Fibroblast of mammary gland (primary cell): ENCODE measurements around the gene AGAP2.

Experiments
- DNase-seq: peaks from one replicate; pipeline ENCODE4 v3.0.0-alpha.2; 2010; ENCODE audit warnings: low read depth
- H3K4me3 ChIP-seq: 2 replicates; pipeline ENCODE4 v1.5.1; 2011; ENCODE audit warnings: low read depth, mild to moderate bottlenecking, low read length, moderate library complexity; ENCODE audit not compliant: control insufficient read depth
- TF ChIP-seq, protein P1 (sequence below): conservative IDR thresholded peaks from 2 replicates; pipeline ENCODE4 v1.5.1; 2011; ENCODE audit warnings: low read depth, low read length, inconsistent platforms; ENCODE audit not compliant: control insufficient read depth, insufficient read depth

The AGAP2 gene

DNA sequence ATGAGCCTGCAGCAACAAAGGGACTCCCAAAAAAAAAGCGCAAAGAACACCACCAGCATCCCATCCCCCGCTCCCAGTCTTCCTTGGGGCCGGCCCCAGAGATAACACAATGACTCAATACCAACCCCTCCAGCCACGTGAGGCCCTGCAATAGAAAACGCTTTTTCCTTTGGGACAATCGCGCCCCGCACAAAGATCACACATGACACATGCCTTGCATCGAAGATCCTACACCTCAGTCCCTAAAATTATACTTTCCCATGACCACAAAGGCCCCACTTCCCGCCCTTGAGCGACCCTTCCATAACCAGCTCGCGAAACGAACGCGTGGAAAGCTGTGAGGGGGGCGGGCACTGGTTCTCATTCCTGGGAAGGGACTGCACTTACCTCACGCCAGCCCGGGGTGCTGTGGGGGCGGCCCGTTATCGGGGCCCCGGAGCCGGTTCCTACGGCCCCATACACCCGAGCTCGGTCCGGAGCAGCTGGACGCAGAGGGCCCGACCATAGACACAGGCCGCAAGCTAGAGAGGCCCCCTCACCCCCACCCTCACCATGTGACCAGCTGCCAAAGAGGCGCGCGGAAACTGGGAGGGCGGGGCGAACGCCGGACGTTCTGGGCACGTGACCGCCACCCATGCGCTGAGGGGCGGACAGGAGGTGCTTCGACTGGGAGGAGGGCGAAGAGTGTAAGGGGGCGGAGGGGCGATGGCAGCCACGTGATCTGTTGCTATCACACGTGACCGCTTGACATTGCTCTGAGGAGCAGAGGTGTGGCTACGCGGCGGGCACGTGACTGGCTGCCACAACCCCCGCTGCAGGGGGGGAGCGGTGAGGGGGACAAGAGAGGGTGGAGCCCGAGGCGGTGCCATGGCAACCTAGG, 13.5 kb upstream of the AGAP2 start, which contains the start of gene CDK4:
Gene CDK4, minus strand, starts transcription at position 523 of the 880 bp plus-strand sequence. CDS start 593 bp downstream, outside the sequence.
- peak within 1 kb of the TSS; percentile 89 for H3K4me3 ChIP-seq
- DNase-seq: peak; percentile 99
- TF ChIP-seq, protein P1, sequence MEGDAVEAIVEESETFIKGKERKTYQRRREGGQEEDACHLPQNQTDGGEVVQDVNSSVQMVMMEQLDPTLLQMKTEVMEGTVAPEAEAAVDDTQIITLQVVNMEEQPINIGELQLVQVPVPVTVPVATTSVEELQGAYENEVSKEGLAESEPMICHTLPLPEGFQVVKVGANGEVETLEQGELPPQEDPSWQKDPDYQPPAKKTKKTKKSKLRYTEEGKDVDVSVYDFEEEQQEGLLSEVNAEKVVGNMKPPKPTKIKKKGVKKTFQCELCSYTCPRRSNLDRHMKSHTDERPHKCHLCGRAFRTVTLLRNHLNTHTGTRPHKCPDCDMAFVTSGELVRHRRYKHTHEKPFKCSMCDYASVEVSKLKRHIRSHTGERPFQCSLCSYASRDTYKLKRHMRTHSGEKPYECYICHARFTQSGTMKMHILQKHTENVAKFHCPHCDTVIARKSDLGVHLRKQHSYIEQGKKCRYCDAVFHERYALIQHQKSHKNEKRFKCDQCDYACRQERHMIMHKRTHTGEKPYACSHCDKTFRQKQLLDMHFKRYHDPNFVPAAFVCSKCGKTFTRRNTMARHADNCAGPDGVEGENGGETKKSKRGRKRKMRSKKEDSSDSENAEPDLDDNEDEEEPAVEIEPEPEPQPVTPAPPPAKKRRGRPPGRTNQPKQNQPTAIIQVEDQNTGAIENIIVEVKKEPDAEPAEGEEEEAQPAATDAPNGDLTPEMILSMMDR: no peak

DNA sequence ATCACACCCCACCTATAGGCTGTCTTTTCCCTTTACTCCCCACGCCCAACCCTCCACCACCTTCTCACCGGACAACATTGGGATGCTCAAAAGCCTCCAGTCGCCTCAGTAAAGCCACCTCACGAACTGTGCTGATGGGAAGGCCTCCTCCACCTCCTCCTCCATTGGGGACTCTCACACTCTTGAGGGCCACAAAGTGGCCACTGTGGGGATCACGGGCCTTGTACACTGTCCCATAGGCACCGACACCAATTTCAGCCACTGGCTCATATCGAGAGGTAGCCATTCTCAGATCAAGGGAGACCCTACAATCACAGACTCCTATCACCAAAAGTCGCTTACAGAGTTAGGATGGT, 12.9 kb upstream of the AGAP2 start:
- H3K4me3 ChIP-seq: peak overlapping the region; percentile 89
- no peak for DNase-seq
- TF ChIP-seq, protein P1: no peak

DNA sequence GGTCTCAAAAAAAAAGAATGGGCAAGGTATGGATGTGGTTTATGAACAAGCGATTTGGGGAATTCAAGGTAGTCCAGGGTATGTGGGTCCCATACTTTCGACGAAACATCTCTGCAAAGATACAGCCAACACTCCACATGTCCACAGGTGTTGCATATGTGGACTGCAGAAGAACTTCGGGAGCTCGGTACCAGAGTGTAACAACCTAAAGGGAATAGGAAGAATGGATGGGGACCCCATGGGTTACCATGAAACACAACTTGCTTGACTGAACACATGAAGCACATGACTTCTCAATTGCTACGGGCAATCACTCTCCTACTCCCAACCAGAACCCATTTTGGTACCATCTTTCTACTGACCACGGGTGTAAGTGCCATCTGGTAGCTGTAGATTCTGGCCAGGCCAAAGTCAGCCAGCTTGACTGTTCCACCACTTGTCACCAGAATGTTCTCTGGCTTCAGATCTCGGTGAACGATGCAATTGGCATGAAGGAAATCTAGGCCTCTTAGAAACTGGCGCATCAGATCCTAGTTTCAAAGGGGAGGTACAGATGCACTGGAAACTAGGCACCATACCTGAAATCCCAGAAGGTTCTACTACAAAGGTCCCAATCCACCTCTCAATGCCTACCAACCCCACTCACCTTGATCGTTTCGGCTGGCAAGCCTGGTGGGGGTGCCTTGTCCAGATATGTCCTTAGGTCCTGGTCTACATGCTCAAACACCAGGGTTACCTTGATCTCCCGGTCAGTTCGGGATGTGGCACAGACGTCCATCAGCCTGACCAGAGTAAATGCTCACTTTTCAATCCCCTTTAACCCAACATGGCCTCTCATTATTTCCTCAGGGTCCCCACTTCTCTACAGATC, 12.3 kb upstream of the AGAP2 start:
- H3K4me3 ChIP-seq: peak overlapping the region; percentile 89

DNA sequence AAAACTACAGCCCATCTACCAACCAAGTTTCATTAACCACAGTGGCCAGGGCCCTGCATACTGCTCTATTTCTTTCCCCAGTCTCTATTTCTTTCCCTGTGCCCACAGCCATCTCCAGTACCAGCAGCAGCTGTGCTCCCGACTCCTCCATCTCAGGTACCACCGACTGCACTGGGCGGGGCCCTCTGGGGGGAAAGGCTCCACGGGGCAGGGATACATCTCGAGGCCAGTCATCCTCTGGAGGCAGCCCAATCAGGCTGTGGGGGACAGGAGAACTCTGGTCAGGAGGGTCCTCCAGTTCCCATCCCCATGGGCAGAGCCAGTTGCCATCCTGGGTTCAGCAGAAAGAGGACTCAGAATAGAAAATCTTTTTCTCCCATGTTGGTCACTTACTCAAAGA, 10.5 kb upstream of the AGAP2 start:
- TF ChIP-seq, protein P1: no peak
- H3K4me3 ChIP-seq: no peak overlapping the region
- DNase-seq: no peak

More for the DNA sequence above, 12.3 kb upstream of the AGAP2 start:
- TF ChIP-seq, protein P1: no peak
- no peak for DNase-seq

DNA sequence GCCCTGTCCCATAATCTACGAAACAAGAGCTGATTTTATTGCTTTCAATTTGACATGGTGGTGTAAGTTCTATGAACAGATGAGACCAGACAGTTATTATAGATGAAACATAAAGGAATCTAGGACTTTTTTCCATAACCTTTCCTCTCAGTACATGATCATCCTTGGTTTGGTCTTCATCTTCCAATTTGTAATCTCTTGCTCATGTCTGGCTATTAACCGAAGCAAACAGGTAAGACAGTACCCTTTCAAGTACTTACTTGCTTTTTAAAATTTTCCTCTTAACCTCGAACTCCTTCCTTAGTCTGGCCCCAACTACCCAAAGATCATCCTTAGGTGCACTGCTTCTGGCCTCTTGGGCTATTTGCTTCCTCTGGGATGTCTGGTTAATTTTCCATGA, 7.5 kb upstream of the AGAP2 start:
- peak overlapping the region; percentile 97 for H3K4me3 ChIP-seq

DNA sequence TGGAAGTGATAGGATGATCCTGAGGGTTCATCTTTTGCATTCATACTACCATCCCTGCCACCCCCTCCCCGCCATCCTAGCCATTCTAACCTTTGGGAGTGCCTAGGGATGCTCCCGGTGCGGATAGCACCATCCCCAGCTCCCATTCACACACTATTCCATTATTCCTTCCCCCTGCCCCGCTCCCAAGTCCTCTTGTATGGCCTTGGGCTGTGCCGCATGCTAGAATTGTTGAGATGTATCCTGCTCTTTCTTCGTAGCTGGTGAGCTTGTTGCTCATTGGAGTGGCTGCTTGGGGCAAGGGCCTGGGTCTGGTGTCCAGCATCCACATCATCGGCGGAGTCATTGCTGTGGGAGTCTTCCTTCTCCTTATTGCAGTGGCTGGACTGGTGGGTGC, 6.9 kb upstream of the AGAP2 start:
- DNase-seq: no peak

More for the DNA sequence above, 7.5 kb upstream of the AGAP2 start:
- TF ChIP-seq, protein P1: no peak
- DNase-seq: no peak

More for the DNA sequence above, 6.9 kb upstream of the AGAP2 start:
- TF ChIP-seq, protein P1: no peak
- peak overlapping the region; percentile 97 for H3K4me3 ChIP-seq
